GM18520 (cell line): ENCODE results near the gene RESP18.
"Not testable (repeated sequence)": the region's sequence is repeated elsewhere in the genome, so short reads cannot be mapped to it uniquely, and the experiment has no call there.

ENCODE experiments used
- ATAC-seq: cut with Tn5 transposase; IDR thresholded peaks from one replicate; pipeline ENCODE4 v1.9.1; 2021; ENCODE audit not compliant: unreplicated experiment

The RESP18 gene

DNA sequence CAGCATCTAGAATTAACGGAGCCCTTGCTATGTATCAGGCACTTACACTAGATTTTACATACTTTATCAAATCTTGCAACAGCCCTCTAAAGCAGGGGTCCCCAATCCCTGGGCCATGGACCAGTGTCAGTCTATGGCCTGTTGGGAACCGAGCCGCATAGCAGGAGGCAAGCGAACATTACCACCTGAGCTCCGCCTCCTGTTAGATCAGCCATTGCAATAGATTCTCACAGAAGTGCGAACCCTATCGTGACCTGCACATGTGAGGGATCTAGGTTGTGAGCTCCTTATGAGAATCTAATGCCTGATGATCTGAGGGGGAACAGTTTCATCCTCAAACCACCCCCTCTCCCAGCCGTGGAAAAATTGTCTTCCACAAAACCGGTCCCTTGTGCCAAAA, 39.9 kb downstream of the RESP18 start:
- no peak for ATAC-seq

DNA sequence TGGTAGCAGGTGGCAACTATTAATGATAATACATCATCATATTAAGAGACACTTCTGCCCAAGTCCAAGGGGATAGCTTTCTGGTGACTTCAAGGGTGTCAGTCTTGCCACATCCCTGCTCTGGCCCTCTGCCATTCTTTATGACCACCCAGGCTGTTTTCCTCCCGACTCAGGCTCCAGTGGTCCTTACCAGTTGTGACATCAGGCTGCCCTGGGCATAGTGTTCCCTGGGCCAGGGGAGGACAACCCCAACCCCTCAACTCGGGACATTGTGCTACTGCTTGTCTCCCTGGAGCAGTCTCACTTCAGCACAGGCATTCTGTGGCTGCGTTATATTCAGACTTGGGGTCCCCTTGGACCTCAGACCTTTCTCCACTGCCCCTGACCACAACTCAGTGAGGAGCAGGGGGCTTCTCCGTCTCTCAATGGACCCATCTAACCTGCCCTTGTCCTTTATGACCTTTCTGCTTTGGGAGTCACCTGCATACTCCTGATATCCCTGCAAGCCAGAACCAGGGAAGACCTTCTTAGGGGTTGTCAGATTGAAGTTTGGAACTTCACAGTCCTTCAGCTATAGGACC, 40.5 kb downstream of the RESP18 start:
- no peak for ATAC-seq

DNA sequence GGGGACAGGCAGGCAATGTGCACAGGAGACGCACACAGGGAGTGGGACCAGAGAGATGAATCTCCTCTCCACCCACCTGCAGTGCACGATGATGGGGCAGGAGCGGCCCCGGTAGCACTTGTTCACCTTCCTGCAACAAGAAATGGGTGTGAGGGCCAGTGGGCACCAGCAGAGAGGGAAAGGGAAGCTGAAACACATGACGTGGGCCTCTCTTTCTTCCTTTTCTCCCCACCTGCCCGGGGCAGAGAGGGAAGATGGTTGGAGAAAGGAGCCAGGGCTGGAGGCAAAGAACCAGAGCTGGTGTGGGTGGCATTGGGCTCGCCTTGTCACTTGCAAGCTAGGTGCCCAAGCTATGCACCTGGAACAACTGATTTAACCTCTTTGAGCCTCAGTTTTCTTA, 41.1 kb downstream of the RESP18 start:
- no peak for ATAC-seq

DNA sequence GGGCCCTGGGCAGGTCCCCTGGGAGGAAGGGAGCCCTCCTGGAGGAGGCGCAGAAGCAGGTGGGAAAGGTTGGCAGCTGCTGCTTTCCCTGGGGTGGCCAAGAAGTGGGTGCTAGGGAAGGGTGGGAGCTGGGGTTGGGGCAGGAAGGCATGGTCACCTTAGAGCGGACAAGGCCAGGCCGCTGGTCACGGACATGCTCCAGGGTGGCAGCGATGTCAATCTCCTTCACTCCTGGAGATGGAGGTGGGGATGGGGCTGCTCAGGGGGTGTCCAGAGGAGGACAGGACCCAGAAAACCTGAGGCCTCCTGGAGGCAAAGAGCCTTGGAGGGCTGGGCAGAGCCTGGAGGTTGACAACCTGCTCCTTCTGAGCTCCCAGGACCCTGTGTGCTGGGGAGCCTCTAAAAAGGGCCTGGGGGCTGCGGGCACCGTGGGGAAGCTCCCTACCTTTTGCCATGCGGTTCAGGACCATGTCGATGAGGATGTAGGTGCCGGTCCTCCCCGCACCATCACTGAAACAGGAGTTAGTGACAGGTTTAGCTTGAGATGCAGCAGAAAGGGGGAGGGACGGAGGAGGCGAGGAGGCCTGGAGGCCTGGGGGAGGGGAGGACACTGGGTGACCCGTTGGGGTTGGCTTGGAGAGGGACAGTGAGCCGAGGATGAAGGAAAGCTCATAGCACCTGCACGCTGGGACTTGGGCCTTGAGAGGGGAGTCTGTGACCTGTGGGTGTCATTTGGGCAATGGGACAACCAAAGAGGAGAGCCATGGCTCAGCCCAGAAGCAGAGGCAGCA, 42.0 kb downstream of the RESP18 start:
- ATAC-seq, result no peak

DNA sequence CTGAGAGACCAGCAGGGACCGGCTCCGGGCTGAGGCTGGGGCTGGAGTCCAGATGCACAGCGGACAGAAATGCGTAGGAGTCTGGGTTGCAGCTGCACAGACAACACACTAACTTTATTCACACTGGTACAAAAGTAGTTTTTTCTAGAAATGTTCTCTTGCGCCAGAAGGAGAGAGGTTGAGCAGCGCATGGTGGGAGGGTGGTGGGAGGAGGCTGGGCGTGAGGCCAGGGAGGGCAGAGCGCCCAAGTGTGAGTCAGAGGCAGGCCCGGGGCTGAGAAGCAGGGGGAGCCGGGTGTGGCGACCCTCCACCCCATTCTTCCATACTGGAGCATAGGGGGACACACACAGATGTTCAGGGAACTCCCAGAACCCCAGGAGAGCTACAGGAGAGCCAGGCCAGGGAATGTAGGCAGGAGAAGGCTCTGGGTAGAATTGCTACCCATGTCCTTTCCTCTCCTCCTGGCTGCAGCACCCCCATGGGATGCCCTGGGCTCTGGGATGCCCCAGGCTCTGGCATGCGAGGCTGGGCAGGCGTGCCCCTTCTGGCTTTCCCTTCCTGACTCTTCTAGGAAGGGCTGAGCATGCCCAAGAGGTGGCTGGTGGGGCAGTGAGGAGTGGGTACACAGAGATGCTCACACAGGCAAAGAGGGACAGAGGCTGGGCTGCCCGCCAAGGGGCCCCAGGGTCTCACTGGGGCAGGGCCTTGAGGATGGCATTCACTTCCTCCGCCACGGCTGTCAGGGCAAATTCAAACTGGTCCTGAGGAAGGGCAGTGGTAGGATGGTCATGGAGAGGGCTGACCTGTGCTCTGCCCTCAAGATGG, 42.8 kb downstream of the RESP18 start:
- ATAC-seq, result no peak

DNA sequence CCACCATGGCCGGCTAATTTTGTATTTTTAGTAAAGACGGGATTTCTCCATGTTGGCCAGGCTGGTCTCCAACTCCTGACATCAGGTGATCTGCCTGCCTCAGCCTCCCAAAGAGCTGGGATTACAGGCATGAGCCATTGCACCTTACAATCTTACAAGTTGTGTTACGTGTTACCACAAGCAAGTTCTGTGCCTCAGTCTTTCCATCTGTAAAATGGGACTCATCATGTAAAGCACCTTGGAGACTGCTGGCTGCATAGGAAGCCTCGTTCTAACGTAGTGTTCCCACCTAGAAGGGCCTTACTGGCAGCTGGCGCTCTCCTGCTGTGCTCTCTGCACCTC, 43.4 kb downstream of the RESP18 start:
- no peak for ATAC-seq

DNA sequence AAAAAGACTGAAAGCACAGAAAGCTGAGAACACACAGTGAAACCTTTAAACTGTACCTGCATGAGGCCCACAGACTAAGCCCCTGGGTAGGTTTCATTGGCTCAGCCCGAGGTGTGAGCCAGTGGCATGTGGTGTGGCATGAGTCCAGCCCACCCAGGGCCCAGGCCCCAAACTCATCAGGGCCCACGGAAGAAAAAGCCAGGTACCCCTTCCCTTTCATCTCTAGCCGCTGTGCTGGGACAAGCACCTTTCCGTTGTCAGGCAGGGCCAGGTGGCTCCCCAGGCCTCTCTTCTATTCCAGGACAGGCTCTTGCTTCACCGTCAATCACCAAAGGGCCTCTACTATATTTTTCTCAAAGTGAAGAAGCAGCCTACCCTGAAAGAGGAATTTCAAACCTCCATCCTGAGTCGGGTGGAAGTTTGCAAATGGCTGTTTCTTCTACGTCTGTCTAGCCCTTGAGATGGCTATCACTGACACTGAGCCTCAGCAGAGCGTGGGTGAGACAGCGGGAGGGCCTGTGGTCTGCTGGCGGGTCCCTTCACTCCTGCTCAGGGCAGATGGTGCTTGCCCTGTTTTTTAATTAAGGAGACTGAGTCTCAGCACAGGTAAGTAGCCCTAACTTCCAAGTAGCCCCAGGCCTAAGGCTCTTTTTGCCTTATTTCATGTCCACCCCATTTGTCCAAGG, 44.8 kb downstream of the RESP18 start:
- no peak for ATAC-seq

DNA sequence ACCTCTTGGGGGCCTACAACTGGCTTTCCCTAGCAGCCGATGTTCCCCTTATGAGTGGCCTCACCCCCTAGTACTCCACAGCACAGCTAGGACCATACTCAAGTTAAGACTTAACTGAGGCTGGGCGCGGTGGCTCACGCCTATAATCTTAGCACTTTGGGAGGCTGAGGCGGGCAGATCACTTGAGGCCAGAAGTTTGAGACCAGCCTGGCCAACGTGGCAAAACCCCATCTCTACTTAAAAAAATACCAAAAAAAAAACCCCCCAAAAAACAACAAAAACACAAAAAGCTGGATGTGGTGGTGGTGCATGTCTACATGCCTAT, 45.5 kb downstream of the RESP18 start:
- ATAC-seq, result not testable (repeated sequence)

DNA sequence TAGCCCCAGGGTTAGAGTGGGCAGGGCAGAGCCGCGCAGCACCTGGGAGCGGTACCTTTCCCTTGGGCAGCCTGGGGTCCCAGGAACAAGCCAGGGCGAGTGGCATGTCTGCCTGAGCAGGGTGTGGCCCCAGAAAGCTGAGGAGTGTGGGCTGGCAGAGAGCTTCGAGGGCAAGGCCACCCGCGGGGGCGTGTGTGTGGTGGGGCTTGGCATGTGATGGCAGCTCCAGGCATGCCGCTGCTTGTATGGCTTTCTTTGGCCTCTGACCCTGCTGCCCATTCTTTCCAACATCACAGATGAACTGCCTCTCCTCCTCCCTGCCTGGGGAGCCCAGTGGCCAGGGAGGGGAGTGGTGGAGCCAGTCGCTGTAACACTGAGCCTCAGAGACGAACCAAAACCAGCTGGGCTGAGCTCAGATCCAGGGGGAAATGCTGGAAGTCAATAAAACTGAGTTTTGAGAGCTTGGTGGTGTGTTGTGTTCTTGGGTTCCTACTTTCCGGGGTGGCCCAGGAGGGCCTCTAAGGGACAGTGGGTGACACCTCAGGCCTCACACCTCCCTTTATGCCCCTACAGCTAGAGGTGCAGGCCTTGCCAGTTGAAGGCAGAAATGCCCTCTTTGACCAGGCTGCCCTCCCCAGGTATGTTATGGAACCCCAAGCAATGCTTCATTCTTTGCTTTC, 46.0 kb downstream of the RESP18 start:
- no peak for ATAC-seq

DNA sequence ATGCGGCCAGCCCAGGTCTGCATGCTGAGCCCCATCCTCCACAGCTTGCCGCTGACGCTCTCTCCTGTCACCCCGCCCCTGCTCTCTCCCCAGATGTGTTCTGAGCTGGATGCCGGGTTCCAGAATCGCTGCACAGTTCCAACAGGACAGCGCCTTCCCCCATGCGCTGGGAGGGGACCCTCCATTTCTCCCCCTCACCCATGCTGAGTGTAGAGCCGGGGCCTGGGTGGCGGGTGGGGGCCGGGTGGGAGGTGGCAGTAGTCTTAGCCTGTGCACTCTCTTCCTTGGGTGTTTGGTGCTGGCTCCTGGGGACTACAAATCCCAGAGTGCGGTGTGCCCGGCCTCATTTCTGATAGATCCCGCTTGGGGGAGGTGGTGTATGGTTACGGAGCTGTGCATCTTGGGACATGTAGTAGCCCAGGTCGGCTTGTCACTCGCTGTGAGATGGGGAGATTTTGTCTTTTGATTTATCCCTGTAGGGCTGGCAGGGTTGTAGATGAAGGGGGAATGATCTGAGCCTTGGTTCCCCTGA, 46.6 kb downstream of the RESP18 start:
- no peak for ATAC-seq

DNA sequence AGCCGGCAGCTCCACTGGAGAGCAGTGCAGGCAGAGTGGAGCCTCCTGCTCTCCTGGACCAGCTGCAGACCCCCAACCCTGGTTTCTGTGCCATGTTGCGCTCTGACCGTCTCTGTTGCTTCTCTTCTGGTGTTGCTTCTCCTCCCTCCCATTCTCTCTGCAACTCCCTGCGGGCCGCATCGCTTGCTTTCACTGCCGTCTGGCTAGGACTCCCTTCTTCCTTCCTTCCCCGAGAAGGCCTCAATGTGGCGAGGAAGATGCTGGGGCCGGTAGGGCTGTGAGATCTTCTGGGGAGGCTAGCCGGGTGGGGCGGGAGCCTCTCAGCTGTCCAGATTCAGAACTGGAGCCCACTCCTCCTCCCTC, 47.2 kb downstream of the RESP18 start:
- ATAC-seq, result no peak

DNA sequence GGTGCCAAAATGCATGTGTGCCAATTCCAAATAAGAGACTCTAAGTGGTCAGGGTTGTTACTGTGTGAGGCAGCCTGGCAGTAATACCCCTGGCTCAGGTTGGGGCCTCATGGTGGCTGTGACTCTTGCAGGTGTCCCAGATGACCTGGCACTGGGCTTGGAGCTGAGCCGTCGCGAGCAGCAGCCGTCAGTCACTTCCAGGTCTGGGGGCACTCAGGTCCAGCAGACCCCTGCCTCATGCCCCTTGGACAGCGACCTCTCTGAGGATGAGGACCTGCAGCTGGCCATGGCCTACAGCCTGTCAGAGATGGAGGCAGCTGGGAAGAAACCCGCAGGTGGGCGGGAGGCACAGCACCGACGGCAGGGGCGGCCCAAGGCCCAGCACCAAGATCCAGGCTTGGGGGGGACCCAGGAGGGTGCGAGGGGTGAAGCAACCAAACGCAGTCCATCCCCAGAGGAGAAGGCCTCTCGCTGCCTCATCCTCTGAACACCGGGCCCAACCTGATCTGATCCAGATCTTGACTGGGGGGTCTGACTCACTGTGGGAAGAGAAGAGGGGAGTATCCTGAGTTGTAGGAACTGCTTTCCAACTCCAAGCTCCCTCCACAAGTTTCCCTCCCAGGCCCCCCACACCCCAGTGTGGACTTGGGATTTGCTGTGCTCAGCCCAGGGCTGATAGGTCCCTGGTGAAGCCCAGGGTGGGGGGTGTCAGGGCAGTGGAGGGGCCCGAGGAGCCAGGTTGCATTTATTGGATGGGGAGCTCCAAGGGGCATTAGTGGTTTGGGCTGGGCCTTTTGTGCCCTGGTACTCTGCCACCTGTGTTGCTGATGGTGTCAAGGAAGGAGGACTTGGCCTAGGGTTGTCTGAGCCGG, 47.8 kb downstream of the RESP18 start:
- no peak for ATAC-seq

DNA sequence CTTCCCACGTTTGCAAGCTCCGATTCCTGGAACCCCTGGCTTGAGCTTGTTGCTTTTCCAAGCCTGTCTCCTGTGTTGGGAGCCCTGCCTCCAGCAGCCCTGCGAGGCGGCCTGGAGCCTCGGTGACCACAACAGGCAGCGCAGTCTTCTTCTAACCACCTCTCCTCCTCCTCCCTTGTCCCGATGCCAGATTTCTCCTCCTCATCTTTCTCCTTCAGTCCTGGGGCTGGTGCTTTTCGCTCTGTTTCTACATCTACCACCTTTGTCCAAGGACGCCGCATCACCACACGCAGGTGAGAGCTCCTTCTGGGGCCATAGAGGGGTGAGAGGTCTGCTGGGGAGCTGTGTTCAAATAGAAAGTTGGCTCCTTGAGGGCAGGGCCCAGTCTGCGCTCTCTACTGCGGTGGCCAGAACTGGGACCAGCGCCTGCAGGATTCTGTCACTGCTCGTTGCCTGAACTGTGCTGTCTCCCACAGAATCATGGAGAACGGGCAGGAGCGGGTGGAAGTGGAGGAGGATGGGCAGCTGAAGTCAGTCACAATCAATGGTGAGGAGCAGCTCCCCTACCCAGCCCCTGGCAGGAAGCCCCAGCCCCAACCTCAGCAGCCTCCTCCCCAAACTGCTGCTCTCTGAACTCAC, 49.5 kb downstream of the RESP18 start:
- ATAC-seq, result no peak

DNA sequence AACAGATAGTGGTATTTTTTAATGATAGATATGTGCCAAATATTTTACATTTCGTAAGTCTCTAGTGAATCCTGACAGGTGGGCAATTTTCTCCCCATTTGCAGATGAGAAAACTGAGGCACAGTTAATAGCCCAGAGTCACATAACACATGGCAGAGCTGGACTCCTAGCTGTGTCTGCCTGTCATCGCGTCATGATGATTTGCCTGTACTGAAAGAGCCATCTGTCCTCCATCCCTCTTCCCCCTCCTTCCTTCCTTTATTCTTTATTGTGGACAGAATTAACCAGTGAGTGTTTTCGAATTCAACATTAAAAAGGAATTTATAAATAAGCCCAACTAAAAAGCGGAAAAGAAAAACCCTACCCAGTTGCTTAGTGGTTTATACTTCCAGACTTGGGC, 50.2 kb downstream of the RESP18 start:
- ATAC-seq, result no peak

DNA sequence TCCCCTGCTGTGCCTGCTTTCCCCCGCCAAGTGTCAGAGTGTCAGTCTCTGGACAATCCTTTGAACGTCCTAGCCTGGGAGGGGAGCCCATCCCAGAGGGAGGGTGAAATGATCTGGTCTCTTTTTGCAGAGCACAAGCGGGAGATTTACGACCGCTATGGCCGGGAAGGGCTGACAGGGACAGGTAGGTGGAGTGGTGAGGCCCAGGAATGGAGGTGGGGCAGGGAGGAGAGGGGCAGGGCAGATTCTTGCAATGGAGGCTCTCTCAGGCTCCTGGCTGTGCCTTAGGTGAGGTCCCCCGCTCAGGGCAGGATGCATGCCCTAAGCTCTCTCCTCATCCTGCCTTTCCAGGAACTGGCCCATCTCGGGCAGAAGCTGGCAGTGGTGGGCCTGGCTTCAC, 51.0 kb downstream of the RESP18 start:
- ATAC-seq, result no peak

DNA sequence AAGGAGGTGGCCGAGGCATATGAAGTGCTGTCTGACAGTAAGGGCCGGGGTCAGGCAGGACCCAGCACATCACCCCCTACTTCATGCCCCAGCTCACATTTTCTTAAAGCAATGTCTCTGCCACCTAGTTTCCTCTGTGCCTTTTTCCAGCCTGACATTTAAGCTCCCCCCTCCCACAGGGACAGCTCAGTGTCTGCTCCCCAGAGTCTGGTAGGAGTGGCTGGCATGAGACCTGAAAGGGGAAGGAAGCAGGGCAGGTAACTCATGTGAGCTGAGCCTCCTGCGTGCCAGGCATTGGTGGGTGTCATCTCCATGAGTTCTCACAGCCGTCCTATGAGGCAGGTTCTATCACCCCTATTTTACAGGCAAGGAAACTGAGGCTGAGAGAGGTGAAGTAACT, 51.9 kb downstream of the RESP18 start:
- no peak for ATAC-seq

DNA sequence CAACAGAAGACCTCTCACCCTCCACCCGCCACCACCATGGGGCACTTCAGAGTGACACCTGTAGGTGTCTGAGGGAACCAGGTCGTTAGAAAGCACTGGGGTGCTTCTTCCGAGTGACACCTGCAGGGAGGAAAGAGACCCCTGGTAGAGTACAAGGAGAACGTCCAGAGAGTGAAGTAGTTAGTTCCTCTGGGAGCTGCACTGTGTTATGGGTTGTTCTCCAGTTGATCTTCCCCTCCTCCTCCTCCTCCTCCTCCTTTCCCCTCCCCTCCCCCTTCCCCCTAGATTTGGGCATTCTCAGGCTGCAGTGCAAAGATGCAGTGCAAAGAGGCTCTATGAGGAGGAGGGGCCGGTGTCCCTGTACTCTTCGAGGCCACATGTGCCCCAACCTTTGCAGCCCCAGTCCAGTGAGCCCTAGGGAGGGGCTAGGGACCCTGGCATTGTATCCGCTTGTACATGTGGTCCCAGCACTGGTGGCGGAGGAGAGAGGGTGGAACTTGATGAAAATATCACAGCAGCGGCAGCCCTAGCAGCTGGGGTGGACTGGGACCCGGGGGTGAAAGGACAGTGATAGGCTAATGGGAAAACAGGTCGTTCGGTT, 52.5 kb downstream of the RESP18 start:
- no peak for ATAC-seq

DNA sequence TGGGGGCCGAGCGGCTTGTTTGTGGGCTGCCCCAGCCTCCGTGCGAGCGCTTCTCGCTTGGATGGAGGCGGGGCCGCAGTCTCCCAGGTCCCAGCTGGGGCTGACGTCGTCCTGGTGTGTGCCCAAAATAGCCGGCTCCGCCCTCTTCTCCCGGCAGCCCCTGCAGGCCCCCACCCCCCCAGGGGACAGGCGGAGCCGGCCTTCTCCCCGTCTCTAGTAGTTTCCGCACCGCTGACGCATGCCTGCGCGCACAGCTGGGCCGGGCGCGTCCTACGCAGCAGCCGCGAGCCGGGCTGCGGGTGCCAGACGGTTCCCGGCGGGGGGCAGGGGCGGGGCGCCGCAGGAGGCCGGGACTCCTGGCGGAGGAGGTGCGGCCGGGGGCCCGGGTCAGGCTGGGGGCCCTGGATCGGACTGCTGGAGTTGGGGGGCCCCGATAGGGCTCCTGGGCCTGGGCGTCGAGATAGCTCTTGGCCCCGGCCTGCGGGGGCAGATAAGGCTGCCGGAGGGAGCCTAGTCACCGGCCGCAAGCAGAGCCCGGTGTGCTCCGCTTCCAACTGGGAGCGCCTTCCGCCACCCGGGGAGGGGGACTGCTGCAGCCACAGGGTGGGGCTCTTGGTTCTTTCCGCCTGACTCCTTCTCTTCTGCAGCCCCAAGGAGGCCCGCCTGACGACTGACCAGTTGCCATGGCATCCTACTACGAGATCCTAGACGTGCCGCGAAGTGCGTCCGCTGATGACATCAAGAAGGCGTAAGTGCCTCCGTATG, 53.2 kb downstream of the RESP18 start, which contains the start of gene DNAJB2:
TSS of gene DNAJB2 (plus strand) at position 216 of the 765 bp plus-strand sequence. CDS start at position 684, 468 bp downstream.
- peak; percentile 75 for ATAC-seq
